Gastroesophageal sphincter (tissue), 4 donors: ENCODE data around the gene MYL3. TPM values are rescaled to one million over a fixed set of nuclear protein-coding genes. Genes with fewer than 3 reads are reported as not detected.
A peak's percentile ranks its signal among the peaks of the same experiment; 100 is the strongest.

Experiments
- ATAC-seq: fragments of 150-250 bp; one replicate; pipeline ENCODE4 v1.9.1; 2016; ENCODE audit warnings: mild to moderate bottlenecking, moderate library complexity
- H3K27ac ChIP-seq, 4 donors: fragments of 200-600 bp; sonication (generic) in 3 of 4; 1 replicate in 3 of 4; 2 replicates in 1 of 4; pipeline ENCODE4 v1.5.1; 2016 to 2019
- H3K27me3 ChIP-seq: fragments of 200-600 bp; sonication (generic); one replicate; pipeline ENCODE4 v1.5.1; 2019
- H3K36me3 ChIP-seq, 2 donors: fragments of 200-600 bp; sonication (generic); one replicate each; pipeline ENCODE4 v1.5.1; 2019; ENCODE audit warnings: control low read depth in 1 of 2
- H3K4me1 ChIP-seq, 3 donors: fragments of 200-600 bp; sonication (generic); 1 replicate in 2 of 3; 2 replicates in 1 of 3; pipeline ENCODE4 v1.5.1; 2016 to 2019; ENCODE audit warnings: control low read depth in 2 of 3
- H3K4me3 ChIP-seq, 2 donors: fragments of 200-600 bp; sonication (generic); one replicate each; pipeline ENCODE4 v1.5.1; 2019; ENCODE audit warnings: mild to moderate bottlenecking in 1 of 2, moderate library complexity in 1 of 2
- H3K9me3 ChIP-seq, 3 donors: fragments of 200-600 bp; sonication (generic); one replicate each; pipeline ENCODE4 v1.5.1; 2017 to 2019; ENCODE audit warnings: control low read depth in 2 of 3
- CTCF ChIP-seq, 4 experiments: fragments of 200-600 bp in 2 of 4; fragments of 450-650 bp in 2 of 4; sonication (generic) in 1 of 4; IDR thresholded peaks; one replicate each; pipeline ENCODE4 v1.5.1; 2017 to 2019; ENCODE audit warnings: antibody characterized with exemption in 4 of 4, mild to moderate bottlenecking in 2 of 4, moderate library complexity in 2 of 4
- EP300 ChIP-seq: sonication (generic); formaldehyde crosslinking; IDR thresholded peaks from one replicate; pipeline ENCODE4 v1.6.1; 2017; ENCODE audit warnings: antibody characterized with exemption, mild to moderate bottlenecking
- POLR2A ChIP-seq, 2 donors: fragments of 450-650 bp; IDR thresholded peaks; one replicate each; pipeline ENCODE4 v1.6.1; 2017; ENCODE audit warnings: antibody characterized with exemption in 2 of 2, mild to moderate bottlenecking in 2 of 2, moderate library complexity in 1 of 2
- POLR2AphosphoS5 ChIP-seq: sonication (generic); formaldehyde crosslinking; IDR thresholded peaks from one replicate; pipeline ENCODE4 v1.6.1; 2017; ENCODE audit warnings: antibody characterized with exemption
- WGBS, 2 donors: methylation state at CpG; one replicate each; pipeline ENCODE4 v1.1.5; 2018; ENCODE audit warnings: low coverage in 1 of 2; 5-methylcytosine and 5-hydroxymethylcytosine counted together
- total RNA-seq, 4 donors: library from RNA; depleted of rRNA; stranded (reverse); fragments of >200 nt; gene quantifications; one replicate each; pipeline ENCODE4 v1.1.0, GENCODE V29; 2016

The MYL3 gene
- total RNA-seq, 4 donors from 2014 or later = 2.6 to 5.3 (median 4.2) TPM

DNA sequence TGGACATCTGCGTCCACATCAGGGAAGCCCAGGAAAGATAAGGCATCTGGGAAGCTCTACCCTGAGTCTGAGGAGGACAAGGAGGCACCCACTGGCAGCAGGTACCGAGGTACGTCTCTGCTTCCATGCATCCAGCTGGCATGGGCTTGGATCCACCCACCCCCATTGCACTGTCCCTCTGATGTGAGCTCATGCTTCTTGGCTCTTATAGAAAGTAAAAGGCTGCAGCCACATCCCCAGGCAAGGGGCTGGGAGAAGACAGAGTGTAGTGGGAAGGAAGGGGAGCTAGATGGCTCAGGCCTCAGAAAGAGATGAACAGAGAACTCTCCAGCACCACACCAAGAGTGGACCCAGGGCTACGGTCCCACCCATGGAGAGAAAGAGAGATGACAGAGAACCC, 32.5 kb upstream of the MYL3 start:
- TF ChIP-seq POLR2A (IDR thresholded peaks at IDR 0.05) (no peak), CTCF (IDR thresholded peaks at IDR 0.05) (no peak), EP300 (no peak), POLR2AphosphoS5 (no peak)
- no peaks in the 10 kb centered on the region for H3K9me3 ChIP-seq
- no peak for ATAC-seq
- no peak overlapping the region for H3K27ac ChIP-seq
- peaks cover 22% of the 10 kb centered on the region for H3K27me3 ChIP-seq
- no peak overlapping the region for H3K4me3 ChIP-seq
- H3K4me1 ChIP-seq = peaks cover 0 to 40% (median 20%) of the 10 kb centered on the region in 3 donors
- WGBS, 2 donors = 50 to 79% methylated on average over 1 to 2 of the region's 4 CpGs
- no peaks in the 10 kb centered on the region for H3K36me3 ChIP-seq

DNA sequence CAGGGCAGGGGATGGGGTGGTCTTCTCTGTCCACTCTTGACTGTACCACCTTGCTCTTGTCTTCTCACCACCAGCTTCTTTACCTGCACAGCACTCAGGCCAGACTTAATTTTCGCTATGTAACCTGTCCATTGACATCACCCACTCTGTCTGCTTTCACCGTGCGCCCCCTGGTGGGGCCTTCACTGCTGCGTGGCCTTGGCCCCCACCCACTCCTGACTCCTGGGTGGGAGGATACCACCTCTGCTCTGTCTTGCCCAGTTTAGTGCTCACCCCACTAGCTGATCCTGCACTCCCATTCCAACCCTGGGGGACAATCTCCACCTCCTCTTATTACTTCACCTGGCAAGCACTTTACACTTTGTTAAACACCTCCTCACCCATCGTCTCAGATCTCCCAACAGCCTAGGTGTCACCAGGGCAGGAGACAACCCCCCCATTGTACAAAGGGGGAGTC, 32.0 kb upstream of the MYL3 start:
- peaks cover 0 to 41% (median 20%) of the 10 kb centered on the region in 3 donors for H3K4me1 ChIP-seq
- no peak overlapping the region for H3K4me3 ChIP-seq
- WGBS, 2 donors = 13 to 31% methylated on average over 4 to 5 of the region's 5 CpGs
- TF ChIP-seq CTCF (IDR thresholded peaks at IDR 0.05) = peak in 3 of 4 experiments; percentile 89 to 94 (median 93)
- no peak for TF ChIP-seq POLR2AphosphoS5
- ATAC-seq = peak; percentile 48
- no peaks in the 10 kb centered on the region for H3K9me3 ChIP-seq
- H3K36me3 ChIP-seq = no peaks in the 10 kb centered on the region
- no peak overlapping the region for H3K27ac ChIP-seq
- peaks cover 22% of the 10 kb centered on the region for H3K27me3 ChIP-seq

GRCh38 chr3:46894256-46894655, 31.0 kb upstream of the MYL3 start:
- no peaks in the 10 kb centered on the region for H3K36me3 ChIP-seq
- ATAC-seq = no peak
- no peak overlapping the region for H3K4me3 ChIP-seq
- WGBS, 2 donors = 60 to 100% methylated on average over 2 of the region's 6 CpGs
- H3K9me3 ChIP-seq = no peaks in the 10 kb centered on the region
- H3K4me1 ChIP-seq = peaks cover 0 to 50% (median 20%) of the 10 kb centered on the region in 3 donors
- TF ChIP-seq POLR2AphosphoS5 = no peak
- TF ChIP-seq CTCF (IDR thresholded peaks at IDR 0.05) = no peak
- no peak for TF ChIP-seq EP300
- no peak for TF ChIP-seq POLR2A (IDR thresholded peaks at IDR 0.05)
- peaks cover 16% of the 10 kb centered on the region for H3K27me3 ChIP-seq
- H3K27ac ChIP-seq = no peak overlapping the region

- H3K9me3 ChIP-seq = no peaks in the 10 kb centered on the region
- no peak overlapping the region for H3K4me3 ChIP-seq
- 91% methylated on average over 2 of the region's 9 CpGs; no CpG with 5 or more reads in 1 of the 2 donors for WGBS, 2 donors
- H3K27me3 ChIP-seq = peaks cover 12% of the 10 kb centered on the region
- peaks cover 0 to 50% (median 17%) of the 10 kb centered on the region in 3 donors for H3K4me1 ChIP-seq
- H3K27ac ChIP-seq = no peak overlapping the region
- TF ChIP-seq POLR2A (IDR thresholded peaks at IDR 0.05) = no peak
- no peak for TF ChIP-seq EP300
- no peak for TF ChIP-seq POLR2AphosphoS5
- no peak for TF ChIP-seq CTCF (IDR thresholded peaks at IDR 0.05)
- H3K36me3 ChIP-seq = no peaks in the 10 kb centered on the region
- ATAC-seq = no peak
Measured at GRCh38 chr3:46893763-46894162, 30.5 kb upstream of the MYL3 start.

GRCh38 chr3:46893146-46893748, 30.0 kb upstream of the MYL3 start:
- whole genome bisulfite sequencing, 2 donors = 83 to 84% methylated on average over 1 to 2 of the region's 6 CpGs
- H3K27ac ChIP-seq = peak overlapping the region in 3 of 4 donors; percentile 48 to 66 (median 56)
- peak overlapping the region in 1 of 2 donors; percentile 54 for H3K4me3 ChIP-seq
- no peak for TF ChIP-seq POLR2A (IDR thresholded peaks at IDR 0.05)
- TF ChIP-seq CTCF (IDR thresholded peaks at IDR 0.05) = no peak
- no peak for TF ChIP-seq POLR2AphosphoS5
- peaks cover 0 to 48% (median 11%) of the 10 kb centered on the region in 3 donors for H3K4me1 ChIP-seq
- H3K27me3 ChIP-seq = peaks cover 6% of the 10 kb centered on the region
- no peaks in the 10 kb centered on the region for H3K9me3 ChIP-seq
- ATAC-seq = no peak
- H3K36me3 ChIP-seq = no peaks in the 10 kb centered on the region
